ENCODE results near the gene DGCR8. TPM values are rescaled to one million over a fixed set of nuclear protein-coding genes. Genes with fewer than 3 reads are reported as not detected.
"Not testable (repeated sequence)": the region's sequence is repeated elsewhere in the genome, so short reads cannot be mapped to it uniquely, and the experiment has no call there.

Gene DGCR8
- total RNA-seq, 2 experiments from 2014 or later = 64.9 to 67.9 TPM

DNA sequence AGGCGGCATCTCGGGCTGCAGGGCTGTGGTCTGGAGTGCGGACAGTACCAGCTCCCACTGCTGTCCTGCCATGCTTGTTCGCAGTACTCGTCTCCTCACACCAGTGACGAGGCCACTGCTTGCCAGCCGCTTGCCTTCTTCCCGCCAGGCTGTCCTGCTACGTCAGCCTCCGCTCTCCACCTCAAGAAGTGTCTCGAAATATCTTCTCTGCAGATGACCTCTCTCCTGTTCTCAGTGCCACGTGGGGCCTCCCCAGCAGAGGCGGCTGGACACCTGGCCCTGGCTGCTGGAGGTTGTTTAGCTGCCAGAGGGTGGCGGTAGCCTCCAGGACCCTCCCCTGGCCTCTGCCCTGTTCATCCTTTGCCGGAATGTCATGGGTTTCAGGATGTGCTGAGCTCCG is 73.9 kb downstream of the DGCR8 start:
- POLR2A ChIA-PET = no interaction called here
- CTCF ChIA-PET = no interaction called here

DNA sequence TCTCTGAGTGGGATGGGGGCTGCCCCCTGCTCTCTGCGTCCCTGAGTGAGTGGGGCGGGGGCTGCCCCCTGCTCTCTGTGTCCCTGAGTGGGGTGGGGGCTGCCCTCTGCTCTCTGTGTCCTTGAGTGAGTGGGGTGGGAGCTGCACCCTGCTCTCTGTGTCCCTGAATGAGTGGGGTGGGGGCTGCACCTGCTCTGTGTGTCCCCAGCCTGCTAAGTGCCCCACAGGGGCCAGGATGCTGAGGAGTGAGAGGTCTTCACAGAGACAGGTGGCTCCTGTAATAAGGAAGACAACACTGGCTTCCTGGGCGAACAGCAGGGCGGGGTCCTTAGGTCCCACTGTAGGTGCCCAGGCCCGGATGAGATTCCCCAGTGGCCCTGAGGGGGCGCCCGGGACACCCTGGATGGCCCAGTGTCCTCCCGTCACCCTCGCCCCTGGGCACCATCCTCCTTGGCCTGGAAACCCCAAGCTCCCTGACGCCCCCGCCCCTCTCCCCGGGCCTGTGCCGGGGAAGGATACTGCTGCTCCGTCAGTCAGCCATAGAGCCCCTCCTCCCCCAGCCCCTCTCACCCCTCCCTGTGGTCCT is 74.7 kb downstream of the DGCR8 start:
- CTCF ChIA-PET = no interaction called here
- POLR2A ChIA-PET = no interaction called here

DNA sequence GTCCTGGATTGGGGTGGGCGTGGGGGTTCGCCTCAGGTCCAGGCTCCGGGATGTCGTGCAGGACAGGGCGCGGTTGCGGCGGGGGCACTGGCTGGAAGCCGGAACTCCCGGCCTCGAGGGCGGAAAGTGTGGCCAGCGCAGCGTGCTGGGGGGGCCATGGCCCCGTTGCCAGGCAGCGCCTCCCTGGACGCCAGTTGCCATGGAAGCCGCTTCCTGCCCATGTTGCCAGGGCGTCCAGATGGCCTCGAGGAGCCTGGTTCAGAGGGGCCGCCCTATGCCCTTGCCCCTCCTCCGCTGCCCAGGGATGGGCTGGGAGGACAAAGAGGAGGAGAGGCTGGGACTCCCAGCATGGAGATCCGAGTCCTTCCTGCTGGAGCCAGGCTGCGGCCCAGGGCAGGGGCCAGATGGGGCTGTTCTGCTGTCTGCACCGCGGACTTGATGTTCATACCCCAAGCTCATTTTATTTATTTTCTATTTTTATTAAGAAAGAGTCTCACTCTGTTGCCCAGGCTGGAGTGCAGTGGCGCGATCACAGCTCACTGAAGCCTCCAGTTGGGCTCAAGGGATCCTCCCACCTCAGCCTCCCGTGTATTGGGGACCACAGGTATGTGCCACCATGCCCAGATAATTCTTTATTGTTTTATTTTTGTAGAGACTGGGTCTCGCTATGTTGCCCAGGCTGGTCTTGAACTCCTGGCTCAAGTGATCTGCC is 75.4 kb downstream of the DGCR8 start:
- POLR2A ChIA-PET = interaction anchor here (0.6 kb wide), 1 partner anchor 350 kb away, joined by 7 read pairs; no protein-coding TSS in a partner anchor
- CTCF ChIA-PET = no interaction called here

DNA sequence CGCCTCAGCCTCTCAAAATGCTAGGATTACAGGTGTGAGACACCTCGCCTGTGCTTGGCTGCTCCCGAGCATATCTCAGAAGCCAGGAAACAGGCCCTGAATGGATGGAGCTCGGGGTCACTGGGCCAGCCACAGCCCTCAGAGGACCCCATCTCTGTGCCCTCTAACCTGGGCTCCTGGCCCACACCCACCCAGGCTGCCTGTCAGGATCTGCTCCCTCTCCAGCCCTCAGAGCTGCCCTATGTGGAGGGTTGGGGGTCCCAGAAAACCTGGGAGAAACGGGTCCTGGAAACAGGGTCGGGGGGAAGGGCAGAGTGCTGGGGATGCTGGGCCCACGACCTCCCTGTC is 76.0 kb downstream of the DGCR8 start:
- ChIA-PET CTCF (interaction anchor here (0.6 to 2.2 kb wide), 3 partner anchors 128 to 518 kb away, joined by 3 to 21 read pairs (median 6); partner anchors contain the start of gene ZNF74), POLR2A (interaction anchor here (0.6 kb wide), 1 partner anchor 350 kb away, joined by 7 read pairs; no protein-coding TSS in a partner anchor)

DNA sequence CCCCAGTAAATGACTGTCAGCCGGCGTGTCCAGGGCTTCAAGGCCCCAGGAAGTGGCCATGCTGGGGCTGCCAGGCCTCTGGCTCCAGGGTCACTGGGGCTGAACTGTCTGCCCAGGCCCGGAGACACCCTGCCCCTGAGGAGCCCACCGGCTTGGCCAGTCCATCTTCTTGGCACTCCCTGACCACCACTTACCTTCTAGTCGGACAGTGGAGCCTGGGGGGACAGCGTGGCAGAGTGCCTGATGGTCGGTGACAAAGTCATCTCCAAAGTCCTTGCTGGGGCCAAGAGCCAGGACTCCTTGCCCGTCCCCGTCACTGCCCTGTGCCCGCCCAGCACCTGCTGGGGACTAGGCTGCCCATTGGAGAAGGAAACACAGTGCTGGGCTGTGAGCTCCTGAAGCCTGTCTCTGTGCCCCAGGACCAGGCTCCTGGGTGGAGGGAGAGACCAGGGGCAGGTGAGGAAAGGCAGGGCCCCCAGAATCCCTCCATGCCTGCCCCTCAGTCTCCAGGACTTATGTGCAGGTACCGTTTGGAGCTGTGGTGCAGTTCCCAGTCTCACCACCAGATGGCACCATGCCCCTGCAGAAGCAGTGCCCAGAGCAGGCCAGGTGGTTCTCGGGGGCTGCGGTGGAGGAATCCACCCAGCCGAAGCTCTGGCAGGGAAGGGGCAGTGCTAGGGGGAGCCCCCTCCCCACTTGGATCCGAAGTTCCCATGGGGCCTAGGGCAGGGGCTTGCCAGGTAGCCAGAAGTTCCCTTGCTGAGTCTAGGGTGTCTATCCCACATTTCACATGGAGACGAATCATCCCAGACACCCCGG is 76.8 kb downstream of the DGCR8 start:
- ChIA-PET POLR2A (no interaction called here), CTCF (interaction anchor here (0.6 to 2.2 kb wide), 23 partner anchors 10 to 517 kb away, joined by 3 to 21 read pairs (median 4); partner anchors contain the start of genes DGCR6L and ZNF74)

DNA sequence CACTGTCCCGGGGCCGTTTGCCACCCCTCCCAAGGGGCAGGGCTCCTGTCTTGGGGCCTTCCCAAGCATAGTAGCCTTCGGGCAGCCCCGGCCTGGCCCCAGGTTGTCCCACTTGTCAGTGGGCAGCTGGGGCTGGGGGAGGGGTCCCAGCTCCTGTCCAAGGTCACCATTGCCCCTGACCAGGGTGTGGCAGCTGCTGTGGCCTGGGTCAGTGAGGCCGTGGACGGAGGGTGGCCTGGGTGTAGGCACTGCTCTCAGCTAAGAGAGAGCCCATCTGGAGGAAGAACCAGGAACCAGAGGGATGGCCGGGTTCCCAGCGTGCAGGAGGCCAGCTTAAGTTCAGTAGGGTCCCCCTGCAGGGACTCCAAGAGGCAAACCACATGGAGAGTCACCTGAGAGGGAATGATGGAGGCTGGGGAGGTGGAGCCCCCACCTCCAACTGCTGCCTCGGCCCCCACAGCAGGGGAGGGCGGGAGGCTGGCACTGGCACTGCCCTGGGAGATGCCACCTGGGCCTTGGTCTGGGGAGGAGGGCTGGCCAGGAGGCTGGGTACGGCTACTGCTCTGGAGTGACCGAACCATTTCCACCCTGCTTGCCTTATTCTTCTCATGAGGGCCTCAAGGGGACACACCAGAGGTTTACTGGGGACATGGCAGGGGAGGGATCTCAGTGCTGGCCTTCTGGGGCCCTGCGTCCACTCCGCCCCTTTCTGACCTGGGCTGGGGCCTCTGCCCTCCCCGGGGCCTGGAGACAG is 77.6 kb downstream of the DGCR8 start:
- ChIA-PET POLR2A (no interaction called here), CTCF (interaction anchor here (0.7 to 2.2 kb wide), 22 partner anchors 11 to 237 kb away, joined by 3 to 21 read pairs (median 4); partner anchors contain the start of genes DGCR6L and ZNF74)

DNA sequence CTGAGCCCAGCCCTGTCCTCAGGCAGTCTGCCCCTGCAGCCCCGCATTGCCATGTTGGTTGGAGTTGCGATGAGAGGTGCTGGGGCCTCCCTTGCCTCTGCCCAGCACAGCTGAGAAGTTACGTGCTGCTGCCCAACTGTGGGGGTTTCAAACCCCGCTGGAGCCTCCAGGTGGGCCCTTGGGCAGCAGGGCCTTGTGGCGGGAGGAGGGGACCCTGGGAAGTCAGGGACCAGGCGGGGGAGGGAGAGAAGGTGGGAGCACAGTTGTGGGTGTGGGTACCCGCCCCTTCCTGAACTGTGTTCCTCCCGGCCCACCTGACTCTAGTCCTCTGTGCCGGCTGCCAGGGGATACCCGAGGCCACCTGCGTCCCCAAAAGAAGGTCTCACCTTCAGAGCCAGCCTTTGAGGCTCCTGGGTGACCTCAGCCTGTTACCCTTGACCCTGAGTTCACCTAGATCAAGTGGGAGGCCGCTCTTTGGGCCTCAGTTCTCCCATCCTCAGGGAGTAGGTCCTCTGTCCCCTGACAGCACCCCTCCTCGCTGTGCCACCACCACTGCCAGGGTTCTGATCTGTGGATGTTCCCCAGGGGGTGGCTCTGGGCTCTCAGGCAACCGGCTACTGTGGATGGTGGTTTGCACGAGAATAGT is 78.5 kb downstream of the DGCR8 start:
- ChIA-PET CTCF (interaction anchor here (1.3 kb wide), 1 partner anchor 80 kb away, joined by 3 read pairs; no protein-coding TSS in a partner anchor), POLR2A (no interaction called here)

DNA sequence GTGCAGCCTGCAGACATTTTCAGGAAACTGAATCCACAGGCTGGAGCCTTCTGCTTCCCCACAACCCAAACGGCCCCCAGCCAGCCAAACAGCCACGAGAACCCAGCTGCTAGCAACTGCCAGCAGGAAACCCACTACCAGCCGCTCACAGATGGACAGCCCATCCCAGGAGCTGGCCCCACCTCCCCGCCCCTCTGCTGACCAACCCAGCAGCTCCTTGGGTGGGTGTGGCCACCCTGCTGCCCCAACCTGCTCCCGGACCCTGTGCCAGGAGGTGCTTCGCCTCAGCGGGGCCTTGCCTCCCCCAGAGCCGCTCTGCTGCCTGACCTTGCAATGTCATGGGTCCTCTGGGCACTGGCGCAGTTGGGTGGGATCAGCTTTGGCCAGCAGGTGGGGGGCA is 79.0 kb downstream of the DGCR8 start:
- ChIA-PET POLR2A (no interaction called here), CTCF (interaction anchor here (1.3 kb wide), 1 partner anchor 80 kb away, joined by 3 read pairs; no protein-coding TSS in a partner anchor)

DNA sequence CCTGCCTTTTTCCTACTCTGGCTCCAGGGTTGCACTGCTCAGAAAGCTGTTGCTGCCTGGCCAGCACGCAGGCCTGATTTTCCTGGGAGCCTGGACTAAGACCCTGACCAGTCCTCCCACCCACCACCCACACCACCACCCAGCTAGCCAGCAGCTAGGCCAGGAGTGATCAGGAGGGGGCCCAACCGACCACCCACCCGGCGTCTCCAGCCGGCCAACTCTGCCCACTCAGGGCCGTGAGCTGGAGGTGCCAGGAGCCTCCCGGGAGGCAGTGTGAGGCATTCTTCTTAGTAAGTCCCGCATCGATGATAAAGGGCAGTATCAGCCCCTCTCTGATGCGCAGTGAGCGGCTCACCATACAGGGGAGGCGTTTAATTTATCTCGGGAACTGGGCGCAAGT is 79.5 kb downstream of the DGCR8 start:
- CTCF ChIA-PET = interaction anchor here (1.3 kb wide), 1 partner anchor 79 kb away, joined by 3 read pairs; no protein-coding TSS in a partner anchor
- POLR2A ChIA-PET = not testable (repeated sequence)

DNA sequence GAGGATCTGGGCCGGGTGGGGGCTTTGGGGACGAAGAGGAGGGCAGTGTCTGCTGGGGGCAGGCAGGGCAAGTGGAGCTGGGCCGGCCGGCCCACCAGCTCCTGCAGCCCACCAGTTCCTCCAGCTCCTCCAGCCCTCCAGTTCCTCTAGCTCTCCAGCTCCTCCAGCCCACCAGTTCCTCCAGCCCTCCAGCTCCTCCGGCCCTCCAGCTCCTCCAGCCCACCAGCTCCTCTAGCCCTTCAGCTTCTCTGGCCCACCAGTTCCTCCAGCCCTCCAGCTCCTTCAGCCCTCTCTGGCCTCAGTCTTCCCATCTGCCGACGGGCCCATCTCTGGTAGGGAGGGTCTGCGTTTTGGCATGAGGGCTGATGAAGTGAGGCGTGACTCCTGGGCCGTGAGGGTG is 80.0 kb downstream of the DGCR8 start:
- POLR2A ChIA-PET = no interaction called here
- CTCF ChIA-PET = interaction anchor here (1.3 kb wide), 1 partner anchor 79 kb away, joined by 3 read pairs; no protein-coding TSS in a partner anchor

Other genes starting within 250 kb of the DGCR8 start
- gene GNB1L, start 225.4 kb upstream of the DGCR8 start, total RNA-seq = 10 to 100 TPM; 17.1 to 17.3 TPM
- gene RTL10, start 225.4 kb upstream of the DGCR8 start, total RNA-seq = 10 to 100 TPM; 17.9 to 20.6 TPM
- gene COMT, start 138.5 kb upstream of the DGCR8 start, total RNA-seq = 10 to 100 TPM; 92.1 to 96.2 TPM
- gene TXNRD2, start 138.4 kb upstream of the DGCR8 start, total RNA-seq = 10 to 100 TPM; 24.9 to 29.2 TPM
- gene ARVCF, start 63.4 kb upstream of the DGCR8 start, total RNA-seq = 1 to 10 TPM in 1 of 2 experiments, under 1 TPM in 1; 0.70 to 1.8 TPM
- 10 to 100 TPM; 21.3 to 23.0 TPM for gene TANGO2, start 59.1 kb upstream of the DGCR8 start, total RNA-seq
- gene RANBP1, start 35.9 kb downstream of the DGCR8 start, total RNA-seq = 100 to 1,000 TPM; 446 to 470 TPM
- gene TRMT2A, start 37.0 kb downstream of the DGCR8 start, total RNA-seq = 100 to 1,000 TPM; 122 to 125 TPM
- 10 to 100 TPM; 86.6 to 87.0 TPM for gene ZDHHC8, start 51.6 kb downstream of the DGCR8 start, total RNA-seq
- not detected for gene CCDC188, start 70.8 kb downstream of the DGCR8 start, total RNA-seq
- gene RTN4R, start 188.1 kb downstream of the DGCR8 start, total RNA-seq = 1 to 10 TPM; 2.3 to 2.4 TPM
- 10 to 100 TPM; 40.4 to 41.2 TPM for gene DGCR6L, start 239.8 kb downstream of the DGCR8 start, total RNA-seq